Brain microvascular endothelial cell (primary cell): ENCODE measurements around the gene PRR15L.
"Not testable (repeated sequence)": the region's sequence is repeated elsewhere in the genome, so short reads cannot be mapped to it uniquely, and the experiment has no call there.

ENCODE experiments used
- DNase-seq: peaks from one replicate; pipeline ENCODE4 v3.0.0-alpha.2; 2020
- H3K27ac ChIP-seq: fragments of 250-450 bp; sonication (Bioruptor Pico); 2 replicates; pipeline ENCODE4 v1.5.1; 2020; ENCODE audit warnings: mild to moderate bottlenecking, moderate library complexity
- H3K27me3 ChIP-seq: fragments of 250-450 bp; sonication (Bioruptor Pico); replicated peaks from 2 replicates; pipeline ENCODE4 v1.5.1; 2020; ENCODE audit warnings: mild to moderate bottlenecking
- H3K36me3 ChIP-seq: fragments of 250-450 bp; sonication (Bioruptor Pico); replicated peaks from 2 replicates; pipeline ENCODE4 v1.5.1; 2020; ENCODE audit warnings: mild to moderate bottlenecking
- H3K4me3 ChIP-seq: 2 replicates; pipeline ENCODE4 v1.5.1; 2011; ENCODE audit warnings: low read depth, mild to moderate bottlenecking, control low read depth, low read length, moderate library complexity
- in situ Hi-C: cut with HindIII; loops from 2 replicates; pipeline ENCODE4 v1.10.0; 2017; ENCODE audit warnings: low sequenced_read_pairs, low pct_ligation_motif_present
- TF ChIP-seq, protein P1 (sequence below): IDR thresholded peaks from 2 replicates; pipeline ENCODE4 v1.5.1; 2011; ENCODE audit warnings: low read depth, mild to moderate bottlenecking, moderate library complexity, low read length, control low read depth, inconsistent platforms; ENCODE audit errors: missing control alignments

The PRR15L gene

DNA sequence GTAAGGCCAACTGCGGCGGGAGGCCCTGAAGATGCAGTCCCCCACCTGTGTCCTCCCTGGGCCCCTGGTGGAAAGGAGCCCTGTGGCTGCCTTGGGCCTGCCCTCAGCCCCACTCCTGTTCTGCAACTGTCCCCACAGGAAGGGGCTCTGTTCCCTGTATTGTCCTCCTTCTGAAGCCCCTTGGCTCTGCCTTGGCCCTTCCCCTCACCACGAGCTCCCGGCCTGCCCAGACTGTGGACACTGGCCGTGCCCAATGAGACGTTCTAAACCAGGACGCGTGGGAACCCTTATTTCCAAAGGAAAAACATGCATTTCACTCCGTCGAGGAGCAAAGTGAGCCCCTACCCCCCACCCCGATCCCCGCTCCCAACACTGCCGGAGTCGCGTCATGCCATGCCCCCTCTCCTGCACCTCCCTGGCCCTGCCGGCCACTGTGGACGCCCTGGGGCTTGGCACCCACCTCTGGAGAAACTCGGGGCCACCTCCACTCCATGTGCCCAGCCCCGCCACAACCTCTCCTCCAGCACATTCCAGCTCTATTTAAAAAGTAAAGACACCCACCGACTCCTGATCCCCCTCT, 29.8 kb downstream of the PRR15L start:
- Histone ChIP-seq H3K4me3 (no peak overlapping the region), H3K27ac (no peak overlapping the region), H3K36me3 (peaks cover 4% of the 10 kb centered on the region), H3K27me3 (no peaks in the 10 kb centered on the region)
- TF ChIP-seq, protein P1, sequence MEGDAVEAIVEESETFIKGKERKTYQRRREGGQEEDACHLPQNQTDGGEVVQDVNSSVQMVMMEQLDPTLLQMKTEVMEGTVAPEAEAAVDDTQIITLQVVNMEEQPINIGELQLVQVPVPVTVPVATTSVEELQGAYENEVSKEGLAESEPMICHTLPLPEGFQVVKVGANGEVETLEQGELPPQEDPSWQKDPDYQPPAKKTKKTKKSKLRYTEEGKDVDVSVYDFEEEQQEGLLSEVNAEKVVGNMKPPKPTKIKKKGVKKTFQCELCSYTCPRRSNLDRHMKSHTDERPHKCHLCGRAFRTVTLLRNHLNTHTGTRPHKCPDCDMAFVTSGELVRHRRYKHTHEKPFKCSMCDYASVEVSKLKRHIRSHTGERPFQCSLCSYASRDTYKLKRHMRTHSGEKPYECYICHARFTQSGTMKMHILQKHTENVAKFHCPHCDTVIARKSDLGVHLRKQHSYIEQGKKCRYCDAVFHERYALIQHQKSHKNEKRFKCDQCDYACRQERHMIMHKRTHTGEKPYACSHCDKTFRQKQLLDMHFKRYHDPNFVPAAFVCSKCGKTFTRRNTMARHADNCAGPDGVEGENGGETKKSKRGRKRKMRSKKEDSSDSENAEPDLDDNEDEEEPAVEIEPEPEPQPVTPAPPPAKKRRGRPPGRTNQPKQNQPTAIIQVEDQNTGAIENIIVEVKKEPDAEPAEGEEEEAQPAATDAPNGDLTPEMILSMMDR, result no peak
- no peak for DNase-seq
- in situ Hi-C loops, result no loop called here

DNA sequence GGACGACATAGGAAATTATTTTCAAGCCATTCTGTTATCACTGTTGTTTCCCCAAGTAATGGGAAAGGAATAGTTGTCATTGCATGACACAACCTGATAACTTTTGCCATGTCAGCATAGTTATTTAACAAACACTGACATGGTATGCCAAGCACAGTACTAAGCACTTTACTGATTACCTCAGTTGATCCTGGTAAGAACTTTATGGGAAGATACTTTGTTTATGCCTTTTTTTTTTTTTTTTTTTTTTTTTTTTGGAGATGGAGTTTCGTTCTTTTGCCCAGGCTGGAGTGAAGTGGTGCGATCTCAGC, 32.0 kb downstream of the PRR15L start:
- Histone ChIP-seq H3K27me3 (no peaks in the 10 kb centered on the region), H3K4me3 (no peak overlapping the region), H3K36me3 (peaks cover 4% of the 10 kb centered on the region), H3K27ac (no peak overlapping the region)
- TF ChIP-seq, protein P1, result no peak
- in situ Hi-C loops, result no loop called here
- DNase-seq, result no peak

DNA sequence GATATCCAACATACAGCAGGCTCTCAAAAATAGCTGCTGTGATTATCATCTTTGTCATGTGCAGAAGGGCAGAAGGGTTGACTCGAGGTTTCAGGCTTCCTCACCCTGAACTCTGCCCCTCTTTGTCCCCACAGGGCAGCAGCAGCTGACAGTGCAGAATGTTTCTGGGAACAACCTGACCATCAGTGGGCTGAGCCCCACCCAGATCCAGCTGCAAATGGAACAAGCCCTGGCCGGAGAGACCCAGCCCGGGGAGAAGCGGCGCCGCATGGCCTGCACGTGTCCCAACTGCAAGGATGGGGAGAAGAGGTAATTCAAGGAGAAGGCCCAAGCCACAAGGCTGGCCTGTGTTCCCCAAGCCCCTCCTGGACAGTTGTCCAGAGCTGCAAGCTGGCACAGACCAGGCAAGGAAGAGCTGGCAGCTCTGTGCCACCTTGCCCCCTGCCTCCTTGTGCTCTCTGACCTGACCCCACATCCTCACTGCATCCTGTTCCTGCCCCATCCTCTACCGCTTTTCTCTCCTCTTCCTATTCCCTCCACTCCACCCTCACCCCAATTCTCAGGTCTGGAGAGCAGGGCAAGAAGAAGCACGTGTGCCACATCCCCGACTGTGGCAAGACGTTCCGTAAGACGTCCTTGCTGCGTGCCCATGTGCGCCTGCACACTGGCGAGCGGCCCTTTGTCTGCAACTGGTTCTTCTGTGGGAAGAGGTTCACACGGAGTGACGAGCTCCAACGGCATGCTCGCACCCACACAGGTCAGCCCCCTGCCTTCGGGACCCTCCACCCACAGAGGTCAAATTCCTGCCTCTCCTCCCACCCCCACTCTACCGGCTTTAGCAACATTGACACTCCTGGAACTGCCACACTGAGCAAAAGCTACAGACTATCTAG, 32.7 kb downstream of the PRR15L start:
- peaks cover 4% of the 10 kb centered on the region for H3K36me3 ChIP-seq

DNA sequence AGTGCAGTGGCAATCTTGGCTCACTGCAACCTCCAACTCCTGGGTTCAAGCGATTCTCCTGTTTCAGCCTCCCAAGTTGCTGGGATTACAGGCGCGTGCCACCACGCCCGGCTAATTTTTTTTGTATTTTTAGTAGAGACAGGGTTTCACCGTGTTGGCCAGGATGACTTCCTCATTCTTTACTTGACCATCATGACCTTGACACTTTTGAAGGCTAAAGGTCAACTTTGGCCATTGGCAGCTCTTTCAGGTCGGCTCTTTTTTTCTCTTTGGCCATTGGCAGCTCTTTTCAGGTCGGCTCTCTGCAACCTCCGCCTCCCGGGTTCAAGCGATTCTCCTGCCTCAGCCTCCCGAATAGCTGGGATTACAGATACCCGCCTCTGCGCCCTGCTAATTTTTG, 37.8 kb downstream of the PRR15L start:
- DNase-seq, in situ Hi-C loops, H3K36me3 ChIP-seq, H3K27ac ChIP-seq, H3K27me3 ChIP-seq, H3K4me3 ChIP-seq: not testable (repeated sequence)

More for the DNA sequence above, 32.7 kb downstream of the PRR15L start:
- Histone ChIP-seq H3K4me3 (no peak overlapping the region), H3K27me3 (no peaks in the 10 kb centered on the region), H3K27ac (no peak overlapping the region)
- peak; percentile 38 for DNase-seq
- in situ Hi-C loops, result no loop called here
- TF ChIP-seq, protein P1, result no peak

DNA sequence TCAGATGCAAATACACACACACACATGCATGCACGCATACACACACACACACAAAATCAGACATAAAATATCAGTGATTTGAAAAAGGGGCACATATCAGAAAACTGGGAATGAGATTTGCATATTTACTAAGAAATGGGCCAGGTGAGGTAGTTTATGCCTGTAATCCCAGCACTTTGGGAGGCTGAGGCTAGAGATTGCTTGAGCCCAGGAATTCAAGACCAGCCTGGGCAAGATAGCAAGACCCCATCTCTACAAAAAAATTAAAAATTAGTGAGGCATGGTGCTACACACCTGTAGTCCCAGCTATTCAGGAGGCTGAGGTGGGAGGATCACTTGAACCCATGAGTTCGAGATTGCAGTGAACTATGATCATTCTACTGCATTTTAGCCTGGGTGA, 38.7 kb downstream of the PRR15L start:
- H3K27me3 ChIP-seq, result no peaks in the 10 kb centered on the region
- TF ChIP-seq, protein P1, result no peak
- DNase-seq, result no peak
- in situ Hi-C loops, result no loop called here
- H3K4me3 ChIP-seq, result no peak overlapping the region
- H3K27ac ChIP-seq, result no peak overlapping the region
- H3K36me3 ChIP-seq, result peaks cover 4% of the 10 kb centered on the region

DNA sequence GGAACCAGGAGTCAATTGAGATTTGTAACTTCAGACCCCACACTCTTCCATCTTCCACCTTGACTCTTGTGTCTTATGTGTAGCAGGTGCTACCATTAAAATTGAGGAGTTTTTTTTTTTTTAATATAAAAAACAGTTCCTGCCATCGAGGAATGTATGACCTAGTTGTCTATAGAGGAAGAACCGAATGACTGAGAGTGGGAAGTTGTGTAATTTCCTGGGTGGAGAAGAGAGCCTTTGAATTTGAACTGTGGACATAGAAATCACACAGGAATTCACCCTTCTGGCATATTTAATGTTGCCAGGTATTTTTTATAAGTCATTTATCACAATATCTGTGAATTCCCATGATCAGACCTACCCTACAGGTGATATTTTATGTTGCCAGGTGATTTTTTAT, 39.7 kb downstream of the PRR15L start:
- TF ChIP-seq, protein P1, result no peak
- H3K4me3 ChIP-seq, result no peak overlapping the region
- DNase-seq, result no peak
- in situ Hi-C loops, result no loop called here
- no peak overlapping the region for H3K27ac ChIP-seq
- no peaks in the 10 kb centered on the region for H3K27me3 ChIP-seq
- H3K36me3 ChIP-seq, result no peaks in the 10 kb centered on the region
